Measurements from ENCODE around the gene SKA3.

Gene SKA3

GRCh38 chr13:21130116-21130515 is 46.2 kb downstream of the SKA3 start:
- no peak overlapping the region for H3K9ac ChIP-seq (ENCODE audit: low read length)
- no peaks in the 10 kb centered on the region for H3K79me2 ChIP-seq (ENCODE audit: low read length)
- no peaks in the 10 kb centered on the region for H4K20me1 ChIP-seq (ENCODE audit: insufficient read depth, low read length)
- DNase-seq = no peak
- TF ChIP-seq CTCF (IDR thresholded peaks at IDR 0.05; ENCODE audit: low read length) = no peak
- TF ChIP-seq EZH2 (optimal IDR thresholded peaks at IDR 0.05; ENCODE audit: low read depth, low read length) = no peak
- no peak for TF ChIP-seq EZH2phosphoT487 (IDR thresholded peaks at IDR 0.05; ENCODE audit: low read length)
- H3K9me3 ChIP-seq (replicated peaks; ENCODE audit: insufficient read depth, low read length) = no peaks in the 10 kb centered on the region
- H2AFZ ChIP-seq (ENCODE audit: low read length) = no peak overlapping the region
- no peak overlapping the region for H3K4me3 ChIP-seq (ENCODE audit: low read length)
- no peaks in the 10 kb centered on the region for H3K9me2 ChIP-seq (replicated peaks; ENCODE audit: insufficient read depth, low read length)
- no peak overlapping the region for H3K27ac ChIP-seq (ENCODE audit: low read length)
- no peaks in the 10 kb centered on the region for H3K36me3 ChIP-seq (replicated peaks; ENCODE audit: insufficient read depth, low read length)
- H3F3A ChIP-seq (ENCODE audit: insufficient read depth, low read length) = no peaks in the 10 kb centered on the region
- H3K27me3 ChIP-seq (replicated peaks; ENCODE audit: insufficient read depth, low read length) = no peaks in the 10 kb centered on the region
- no peak overlapping the region for H3K4me2 ChIP-seq (ENCODE audit: low read depth, low read length)
- H3K4me1 ChIP-seq (ENCODE audit: low read length) = no peaks in the 10 kb centered on the region

- Histone ChIP-seq H3K9me3 (replicated peaks; ENCODE audit: insufficient read depth, low read length) (no peaks in the 10 kb centered on the region), H4K20me1 (ENCODE audit: insufficient read depth, low read length) (no peaks in the 10 kb centered on the region), H3K27ac (ENCODE audit: low read length) (no peak overlapping the region), H3K79me2 (ENCODE audit: low read length) (no peaks in the 10 kb centered on the region), H3K4me2 (ENCODE audit: low read depth, low read length) (no peak overlapping the region), H3K4me3 (ENCODE audit: low read length) (no peak overlapping the region), H3K27me3 (replicated peaks; ENCODE audit: insufficient read depth, low read length) (no peaks in the 10 kb centered on the region), H3K9me2 (replicated peaks; ENCODE audit: insufficient read depth, low read length) (no peaks in the 10 kb centered on the region), H3K9ac (ENCODE audit: low read length) (no peak overlapping the region), H3K36me3 (replicated peaks; ENCODE audit: insufficient read depth, low read length) (no peaks in the 10 kb centered on the region), H3K4me1 (ENCODE audit: low read length) (no peaks in the 10 kb centered on the region), H3F3A (ENCODE audit: insufficient read depth, low read length) (no peaks in the 10 kb centered on the region), H2AFZ (ENCODE audit: low read length) (no peak overlapping the region)
- no peak for TF ChIP-seq EZH2phosphoT487 (IDR thresholded peaks at IDR 0.05; ENCODE audit: low read length)
- TF ChIP-seq CTCF (IDR thresholded peaks at IDR 0.05; ENCODE audit: low read length) = no peak
- TF ChIP-seq EZH2 (optimal IDR thresholded peaks at IDR 0.05; ENCODE audit: low read depth, low read length) = no peak
- DNase-seq = no peak
Measured at GRCh38 chr13:21124852-21125251, 51.5 kb downstream of the SKA3 start.

- Histone ChIP-seq H3K27ac (ENCODE audit: low read length) (no peak overlapping the region), H3K27me3 (replicated peaks; ENCODE audit: insufficient read depth, low read length) (no peaks in the 10 kb centered on the region), H3K9ac (ENCODE audit: low read length) (no peak overlapping the region), H3K79me2 (ENCODE audit: low read length) (no peaks in the 10 kb centered on the region), H3K4me3 (ENCODE audit: low read length) (no peak overlapping the region), H2AFZ (ENCODE audit: low read length) (no peak overlapping the region), H4K20me1 (ENCODE audit: insufficient read depth, low read length) (no peaks in the 10 kb centered on the region), H3K9me3 (replicated peaks; ENCODE audit: insufficient read depth, low read length) (no peaks in the 10 kb centered on the region), H3K9me2 (replicated peaks; ENCODE audit: insufficient read depth, low read length) (no peaks in the 10 kb centered on the region), H3K4me1 (ENCODE audit: low read length) (no peaks in the 10 kb centered on the region), H3K36me3 (replicated peaks; ENCODE audit: insufficient read depth, low read length) (no peaks in the 10 kb centered on the region), H3F3A (ENCODE audit: insufficient read depth, low read length) (no peaks in the 10 kb centered on the region), H3K4me2 (ENCODE audit: low read depth, low read length) (no peak overlapping the region)
- TF ChIP-seq EZH2phosphoT487 (IDR thresholded peaks at IDR 0.05; ENCODE audit: low read length) (no peak), EZH2 (optimal IDR thresholded peaks at IDR 0.05; ENCODE audit: low read depth, low read length) (no peak), CTCF (IDR thresholded peaks at IDR 0.05; ENCODE audit: low read length) (no peak)
- no peak for DNase-seq
Measured at GRCh38 chr13:21123956-21124355, 52.4 kb downstream of the SKA3 start.
